ENCODE data around the gene EXOC8. TPM values are rescaled to one million over a fixed set of nuclear protein-coding genes. Genes with fewer than 3 reads are reported as not detected.

The EXOC8 gene, protein sequence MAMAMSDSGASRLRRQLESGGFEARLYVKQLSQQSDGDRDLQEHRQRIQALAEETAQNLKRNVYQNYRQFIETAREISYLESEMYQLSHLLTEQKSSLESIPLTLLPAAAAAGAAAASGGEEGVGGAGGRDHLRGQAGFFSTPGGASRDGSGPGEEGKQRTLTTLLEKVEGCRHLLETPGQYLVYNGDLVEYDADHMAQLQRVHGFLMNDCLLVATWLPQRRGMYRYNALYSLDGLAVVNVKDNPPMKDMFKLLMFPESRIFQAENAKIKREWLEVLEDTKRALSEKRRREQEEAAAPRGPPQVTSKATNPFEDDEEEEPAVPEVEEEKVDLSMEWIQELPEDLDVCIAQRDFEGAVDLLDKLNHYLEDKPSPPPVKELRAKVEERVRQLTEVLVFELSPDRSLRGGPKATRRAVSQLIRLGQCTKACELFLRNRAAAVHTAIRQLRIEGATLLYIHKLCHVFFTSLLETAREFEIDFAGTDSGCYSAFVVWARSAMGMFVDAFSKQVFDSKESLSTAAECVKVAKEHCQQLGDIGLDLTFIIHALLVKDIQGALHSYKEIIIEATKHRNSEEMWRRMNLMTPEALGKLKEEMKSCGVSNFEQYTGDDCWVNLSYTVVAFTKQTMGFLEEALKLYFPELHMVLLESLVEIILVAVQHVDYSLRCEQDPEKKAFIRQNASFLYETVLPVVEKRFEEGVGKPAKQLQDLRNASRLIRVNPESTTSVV
- 15.9 TPM for total RNA-seq

GRCh38 chr1:231337472-231338269 is at the start of gene EXOC8:
EXOC8 (minus strand) TSS chr1:231337852; CDS start chr1:231337745, 107 bp downstream.
- DNase-seq (ENCODE audit: low spot score), result peak; percentile 97

DNA sequence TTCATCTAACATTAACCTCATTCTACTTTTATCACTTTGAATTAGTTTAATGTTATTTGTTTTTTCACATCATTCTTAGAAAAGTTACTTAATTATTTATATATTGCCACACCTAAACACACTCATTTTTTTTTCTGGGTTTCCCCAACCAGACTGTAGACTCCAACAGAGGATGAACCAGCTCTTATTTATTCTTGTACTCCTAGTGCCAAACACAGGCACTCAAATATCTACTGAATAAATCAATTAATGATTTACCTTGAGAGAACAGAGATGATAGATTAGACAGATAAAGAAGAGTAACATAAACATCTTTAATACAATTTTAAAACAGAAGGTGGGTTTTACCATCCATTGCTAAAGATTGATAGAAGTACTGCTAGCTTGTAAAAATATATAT is 48.8 kb upstream of the EXOC8 start:
- no peak for DNase-seq (ENCODE audit: low spot score)

DNA sequence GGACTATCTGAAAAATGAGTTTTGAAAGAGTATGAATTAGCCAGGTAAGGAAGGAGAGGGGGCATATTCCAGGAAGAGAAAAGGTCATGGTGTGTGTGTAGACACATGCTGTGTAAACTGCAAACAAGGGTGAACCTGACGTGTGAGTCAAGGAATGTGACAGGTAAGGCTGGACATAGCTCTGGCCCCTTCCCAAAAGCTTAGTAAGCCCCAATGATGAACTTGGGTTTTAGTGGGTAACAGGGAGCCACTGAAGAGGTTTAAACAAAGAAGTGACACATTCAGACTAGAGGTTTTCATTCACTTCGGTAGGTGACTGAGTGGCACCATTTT is 47.7 kb upstream of the EXOC8 start:
- DNase-seq (ENCODE audit: low spot score), result no peak

- DNase-seq (ENCODE audit: low spot score), result no peak
Observed at GRCh38 chr1:231384696-231385415, 47.2 kb upstream of the EXOC8 start.

GRCh38 chr1:231383159-231383860 is 45.7 kb upstream of the EXOC8 start:
- DNase-seq (ENCODE audit: low spot score), result no peak

GRCh38 chr1:231382426-231382825 is 44.8 kb upstream of the EXOC8 start:
- DNase-seq (ENCODE audit: low spot score), result no peak

DNA sequence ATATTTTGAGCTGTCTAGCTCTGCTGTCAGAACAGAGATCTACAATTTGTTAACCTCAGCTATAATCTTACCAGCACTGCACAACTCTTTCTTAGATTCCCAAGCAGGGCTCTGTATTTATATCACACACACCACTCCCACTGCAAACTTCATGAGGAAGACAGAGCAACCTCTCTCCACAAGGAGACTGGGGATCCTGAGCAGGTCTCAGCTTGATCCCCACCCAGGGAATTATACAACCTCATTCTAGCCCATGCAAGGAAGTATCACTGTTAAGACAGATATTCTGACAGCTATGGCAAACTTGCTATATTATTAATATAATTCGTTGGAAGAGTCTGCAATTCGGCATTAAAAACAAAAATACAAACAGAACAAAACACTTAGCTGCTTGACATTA is 44.1 kb upstream of the EXOC8 start:
- no peak for DNase-seq (ENCODE audit: low spot score)

DNA sequence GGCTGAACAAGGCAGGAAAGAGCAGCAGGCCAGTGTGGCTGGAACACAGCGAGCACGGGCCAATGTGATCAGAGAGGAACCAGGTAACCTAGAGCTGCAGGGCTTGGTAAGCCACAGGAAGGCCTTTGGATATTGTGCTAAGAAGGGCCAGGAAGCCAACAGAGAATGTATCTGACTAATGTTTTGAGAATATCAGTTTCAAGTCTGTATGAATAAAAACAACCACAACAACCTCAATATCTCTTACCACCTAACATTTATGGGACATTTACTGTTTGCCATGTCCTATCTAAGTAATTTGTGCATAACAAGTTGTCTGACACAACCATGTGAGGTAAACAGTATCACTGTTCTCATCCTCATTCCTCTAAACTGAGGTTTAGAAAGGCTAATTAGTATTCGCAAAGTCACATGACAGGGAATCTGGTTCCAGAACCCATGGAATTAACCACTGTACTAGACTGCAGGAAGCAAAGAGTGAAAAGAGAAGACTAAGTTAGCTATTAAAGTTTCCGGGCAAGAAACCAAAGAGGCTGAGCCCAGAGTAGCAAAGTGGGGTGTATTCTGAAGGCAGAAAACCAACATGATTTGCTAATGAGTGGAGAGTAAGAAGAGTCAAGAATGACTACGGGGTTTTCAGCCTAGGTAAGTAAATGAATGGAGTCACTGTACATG is 39.4 kb upstream of the EXOC8 start:
- DNase-seq (ENCODE audit: low spot score), result no peak

GRCh38 chr1:231376101-231376500 is 38.4 kb upstream of the EXOC8 start:
- DNase-seq (ENCODE audit: low spot score), result no peak

DNA sequence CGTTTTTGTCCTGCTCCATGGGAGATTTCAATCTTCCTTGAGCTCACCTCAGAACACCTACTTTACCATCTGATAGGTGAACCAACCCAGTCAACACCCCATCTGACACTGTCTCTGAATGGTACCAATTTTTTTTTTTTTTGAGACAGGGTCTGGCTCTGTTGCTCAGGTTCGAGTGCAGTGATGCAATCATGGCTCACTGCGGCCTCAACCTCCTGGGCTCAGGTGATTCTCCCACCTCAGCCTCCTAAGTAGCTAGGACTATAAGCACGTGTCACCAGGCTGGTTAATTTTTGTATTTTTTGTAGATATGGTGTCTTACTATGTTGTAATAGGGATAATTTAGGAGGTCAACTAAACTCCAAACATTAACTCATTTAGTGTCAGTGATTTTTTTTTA is 36.7 kb upstream of the EXOC8 start:
- no peak for DNase-seq (ENCODE audit: low spot score)

GRCh38 chr1:231372501-231372900 is 34.8 kb upstream of the EXOC8 start:
- DNase-seq (ENCODE audit: low spot score), result no peak

GRCh38 chr1:231369282-231369681 is 31.6 kb upstream of the EXOC8 start:
- no peak for DNase-seq (ENCODE audit: low spot score)

DNA sequence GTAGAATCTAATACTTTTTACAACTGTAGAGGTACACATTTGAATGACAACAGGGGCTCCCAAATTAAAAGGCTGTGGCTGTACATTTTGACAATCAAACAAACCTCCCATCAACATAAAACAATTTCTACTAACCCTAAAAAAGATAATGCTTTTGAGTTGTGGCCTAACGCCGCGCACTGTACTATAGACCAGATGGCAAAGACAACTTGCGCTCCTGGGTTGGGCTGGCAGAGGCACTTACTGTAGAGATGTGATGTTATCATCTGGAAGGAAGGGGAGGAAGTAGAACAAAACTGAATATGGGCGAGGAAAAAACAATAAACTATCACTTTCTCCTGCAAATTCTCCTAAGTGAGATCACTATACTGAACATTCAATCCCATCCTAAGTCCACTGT is 26.5 kb upstream of the EXOC8 start:
- DNase-seq (ENCODE audit: low spot score), result no peak

DNA sequence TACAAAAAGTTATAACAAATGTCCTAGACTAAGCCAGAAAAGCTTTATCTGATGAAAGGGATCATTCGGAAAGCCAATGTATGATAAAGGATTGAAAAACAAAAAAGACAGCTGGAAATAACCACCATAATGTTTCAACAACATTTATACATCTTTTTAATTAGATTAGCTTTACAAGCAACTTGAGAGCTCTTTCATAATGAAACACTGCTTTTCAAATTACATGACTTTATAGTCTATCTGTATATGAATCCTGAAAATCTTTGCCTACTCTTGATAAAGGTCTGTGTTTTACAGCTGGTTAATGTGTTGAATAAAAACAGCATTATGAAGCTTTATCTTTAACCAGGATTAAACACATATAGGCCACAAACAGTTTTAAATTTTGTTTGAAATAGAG is 26.0 kb upstream of the EXOC8 start:
- DNase-seq (ENCODE audit: low spot score), result no peak

DNA sequence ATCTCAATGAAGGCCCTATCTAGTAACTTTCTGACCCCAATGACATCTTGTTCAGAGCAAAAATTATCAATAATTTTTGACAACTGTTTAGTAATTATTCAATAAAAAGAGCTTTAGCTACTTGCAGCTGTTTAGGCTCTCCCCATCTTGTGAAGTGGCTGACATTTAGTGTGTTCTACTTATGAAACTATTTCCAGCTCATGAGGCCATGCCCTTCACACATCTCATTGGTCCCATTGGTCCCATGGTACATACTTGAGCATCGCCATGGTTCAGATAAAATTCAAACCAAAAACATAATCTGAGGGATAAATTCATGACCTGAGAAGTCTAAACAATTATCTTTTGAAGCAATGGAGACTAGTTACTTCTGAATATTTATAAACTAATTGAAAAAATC is 24.7 kb upstream of the EXOC8 start:
- DNase-seq (ENCODE audit: low spot score), result no peak

GRCh38 chr1:231359113-231359512 is 21.5 kb upstream of the EXOC8 start:
- no peak for DNase-seq (ENCODE audit: low spot score)

GRCh38 chr1:231357831-231358354 is 20.2 kb upstream of the EXOC8 start:
- DNase-seq (ENCODE audit: low spot score), result peak; percentile 31

DNA sequence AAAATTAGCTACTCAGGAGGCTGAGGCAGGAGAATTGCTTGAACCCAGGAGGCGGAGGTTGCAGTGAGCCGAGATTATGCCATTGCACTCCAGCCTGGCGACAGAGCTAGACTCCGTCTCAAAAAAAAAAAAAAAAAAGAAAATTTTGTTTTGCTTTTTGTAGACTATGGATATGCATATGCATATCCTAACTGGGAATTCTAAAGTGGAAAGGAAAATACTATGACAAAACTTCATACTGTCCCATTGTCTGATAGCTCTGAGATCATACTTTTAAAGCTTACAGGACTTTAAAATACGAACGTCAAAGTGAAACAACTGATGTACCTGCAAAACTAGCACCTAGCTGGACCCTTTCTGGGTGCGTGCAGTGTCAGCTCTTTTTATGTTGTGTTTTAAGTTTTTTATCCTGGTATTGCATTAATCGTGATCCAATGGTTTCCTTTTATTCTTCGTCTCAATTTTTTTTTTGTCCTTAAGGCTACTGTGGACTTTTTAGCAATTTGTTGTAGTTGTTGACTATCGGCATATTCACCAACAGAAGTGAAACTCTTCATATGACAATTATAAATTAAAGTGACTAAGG is 19.6 kb upstream of the EXOC8 start:
- no peak for DNase-seq (ENCODE audit: low spot score)

DNA sequence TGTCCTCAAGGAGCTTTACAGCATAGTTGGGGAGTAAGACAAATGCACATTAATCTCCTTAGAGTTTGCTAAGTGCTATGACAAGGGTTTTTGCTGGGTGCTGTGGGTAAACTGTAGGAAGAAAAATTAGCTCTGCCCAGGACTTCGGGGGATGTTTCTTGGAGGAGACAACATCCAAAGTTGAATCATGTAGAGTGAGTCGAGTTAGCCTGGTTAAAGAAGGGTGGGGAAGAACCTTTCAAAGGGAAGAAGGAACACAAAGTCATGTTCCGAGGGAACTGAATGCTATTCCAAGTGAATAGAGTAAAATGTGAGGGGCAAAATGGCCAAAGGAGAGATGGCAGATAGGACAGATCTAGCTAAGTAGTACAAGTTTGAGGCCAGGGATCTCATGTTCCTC is 17.5 kb upstream of the EXOC8 start:
- DNase-seq (ENCODE audit: low spot score), result no peak

Data from mucosa of gallbladder (tissue), 1 donor.